D721Med (cell line): ENCODE measurements around the gene EXOSC7.

Experiments used
- DNase-seq: peaks from one replicate; pipeline ENCODE4 v3.0.0; 2011; ENCODE audit warnings: low spot score; ENCODE audit not compliant: insufficient read length
- FAIRE-seq: peaks from 2 replicates; lab custom pipeline; 2011; peaks lifted over from hg19 to GRCh38; lab: Jason Lieb, UNC
- TF ChIP-seq, protein P1 (sequence below): IDR thresholded peaks from 2 replicates; pipeline ENCODE4 v1.5.1; 2012; ENCODE audit warnings: mild to moderate bottlenecking, control low read depth; ENCODE audit not compliant: insufficient read depth; ENCODE audit errors: missing control alignments

Gene EXOSC7

DNA sequence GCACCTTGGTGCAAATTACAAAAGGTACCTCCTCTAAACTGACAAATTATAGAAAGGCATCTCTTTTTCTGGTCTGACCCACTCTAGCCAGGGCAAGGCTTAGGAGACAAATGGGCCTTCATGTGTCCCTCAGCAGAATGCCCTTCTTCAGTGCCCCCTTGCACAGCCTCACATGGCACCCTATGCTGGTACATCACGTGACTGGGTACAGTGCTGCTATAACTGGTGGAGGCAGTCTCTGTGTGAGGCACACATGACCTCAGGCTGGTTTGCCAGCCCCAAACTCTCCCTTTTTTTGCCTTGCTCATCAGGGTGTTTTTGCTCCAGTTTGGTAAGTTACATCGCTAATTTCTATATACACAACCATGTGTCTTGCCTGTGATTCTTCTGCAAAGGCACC is 53.2 kb downstream of the EXOSC7 start:
- no peak for FAIRE-seq
- DNase-seq, result no peak
- TF ChIP-seq, protein P1, sequence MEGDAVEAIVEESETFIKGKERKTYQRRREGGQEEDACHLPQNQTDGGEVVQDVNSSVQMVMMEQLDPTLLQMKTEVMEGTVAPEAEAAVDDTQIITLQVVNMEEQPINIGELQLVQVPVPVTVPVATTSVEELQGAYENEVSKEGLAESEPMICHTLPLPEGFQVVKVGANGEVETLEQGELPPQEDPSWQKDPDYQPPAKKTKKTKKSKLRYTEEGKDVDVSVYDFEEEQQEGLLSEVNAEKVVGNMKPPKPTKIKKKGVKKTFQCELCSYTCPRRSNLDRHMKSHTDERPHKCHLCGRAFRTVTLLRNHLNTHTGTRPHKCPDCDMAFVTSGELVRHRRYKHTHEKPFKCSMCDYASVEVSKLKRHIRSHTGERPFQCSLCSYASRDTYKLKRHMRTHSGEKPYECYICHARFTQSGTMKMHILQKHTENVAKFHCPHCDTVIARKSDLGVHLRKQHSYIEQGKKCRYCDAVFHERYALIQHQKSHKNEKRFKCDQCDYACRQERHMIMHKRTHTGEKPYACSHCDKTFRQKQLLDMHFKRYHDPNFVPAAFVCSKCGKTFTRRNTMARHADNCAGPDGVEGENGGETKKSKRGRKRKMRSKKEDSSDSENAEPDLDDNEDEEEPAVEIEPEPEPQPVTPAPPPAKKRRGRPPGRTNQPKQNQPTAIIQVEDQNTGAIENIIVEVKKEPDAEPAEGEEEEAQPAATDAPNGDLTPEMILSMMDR, result no peak

- TF ChIP-seq, protein P1, result no peak
- DNase-seq (no peak), FAIRE-seq (no peak)
Observed at GRCh38 chr3:45029661-45030060, 53.6 kb downstream of the EXOSC7 start.

- TF ChIP-seq, protein P1, result no peak
- FAIRE-seq (no peak), DNase-seq (no peak)
Observed at GRCh38 chr3:45031531-45031930, 55.5 kb downstream of the EXOSC7 start.

DNA sequence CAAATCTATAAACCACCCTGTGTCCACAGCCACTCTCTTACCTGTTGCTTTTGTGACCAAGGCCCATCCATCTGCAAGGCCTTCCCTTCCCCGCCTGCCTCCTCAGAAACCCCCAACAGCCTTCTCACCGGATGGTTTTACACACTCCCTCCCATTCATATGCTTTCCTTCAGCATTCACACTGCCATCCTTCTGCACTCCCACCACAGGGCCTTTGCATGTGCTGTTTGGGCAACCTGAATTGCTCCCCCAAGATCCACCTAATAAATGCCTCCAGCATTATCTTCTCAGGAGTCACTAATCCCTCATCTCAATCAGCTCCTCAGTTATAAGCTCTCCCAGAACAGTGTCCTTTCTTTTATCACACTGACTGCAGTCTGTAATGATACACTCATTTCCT is 56.1 kb downstream of the EXOSC7 start:
- FAIRE-seq (no peak), DNase-seq (no peak)
- TF ChIP-seq, protein P1, result no peak

DNA sequence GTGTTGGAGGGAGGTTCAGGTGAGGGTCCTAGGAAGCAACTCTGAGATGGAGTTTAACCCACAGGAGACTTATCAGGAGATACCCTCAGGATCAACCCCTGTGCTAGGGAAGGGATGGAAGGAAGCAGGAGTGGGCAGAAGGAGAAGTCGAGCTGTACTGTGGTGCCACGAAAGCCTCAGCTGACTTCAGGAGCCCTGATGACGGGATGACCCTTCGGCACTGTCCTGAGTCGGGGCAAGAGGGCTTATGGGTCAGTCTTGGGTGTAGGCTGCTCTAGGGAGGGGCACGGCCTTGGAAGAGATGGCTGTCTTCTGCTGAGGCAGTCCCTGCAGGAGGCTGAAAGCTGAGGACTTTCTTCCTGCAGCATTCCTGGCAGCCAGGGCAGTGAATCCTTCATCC is 57.7 kb downstream of the EXOSC7 start:
- FAIRE-seq, result no peak
- DNase-seq, result no peak
- TF ChIP-seq, protein P1, result no peak

- TF ChIP-seq, protein P1, result no peak
- FAIRE-seq, result no peak
- no peak for DNase-seq
Observed at GRCh38 chr3:45034612-45035252, 58.7 kb downstream of the EXOSC7 start.

DNA sequence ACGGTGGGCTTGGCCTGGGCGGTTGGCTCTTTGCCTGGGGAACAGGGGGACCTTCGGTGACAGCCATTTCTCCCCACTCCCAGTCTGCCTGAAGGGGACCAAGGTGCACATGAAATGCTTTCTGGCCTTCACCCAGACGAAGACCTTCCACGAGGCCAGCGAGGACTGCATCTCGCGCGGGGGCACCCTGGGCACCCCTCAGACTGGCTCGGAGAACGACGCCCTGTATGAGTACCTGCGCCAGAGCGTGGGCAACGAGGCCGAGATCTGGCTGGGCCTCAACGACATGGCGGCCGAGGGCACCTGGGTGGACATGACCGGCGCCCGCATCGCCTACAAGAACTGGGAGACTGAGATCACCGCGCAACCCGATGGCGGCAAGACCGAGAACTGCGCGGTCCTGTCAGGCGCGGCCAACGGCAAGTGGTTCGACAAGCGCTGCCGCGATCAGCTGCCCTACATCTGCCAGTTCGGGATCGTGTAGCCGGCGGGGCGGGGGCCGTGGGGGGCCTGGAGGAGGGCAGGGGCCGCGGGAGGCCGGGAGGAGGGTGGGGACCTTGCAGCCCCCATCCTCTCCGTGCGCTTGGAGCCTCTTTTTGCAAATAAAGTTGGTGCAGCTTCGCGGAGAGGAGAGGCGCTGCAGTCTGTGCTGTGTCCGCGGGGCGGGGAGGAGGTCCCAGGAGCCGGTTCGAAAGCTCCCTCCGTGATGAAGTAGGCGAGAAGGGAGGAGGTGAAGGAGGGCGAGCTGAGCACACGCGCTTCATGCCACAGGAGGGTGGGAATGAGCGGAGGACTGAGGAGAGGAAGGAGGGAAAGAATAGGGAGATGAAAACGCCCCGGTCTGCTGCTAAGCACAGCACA is 59.6 kb downstream of the EXOSC7 start:
- DNase-seq (no peak), FAIRE-seq (no peak)
- TF ChIP-seq, protein P1, result no peak
